ENCODE data around the gene EIF4G1. TPM values are rescaled to one million over a fixed set of nuclear protein-coding genes. Genes with fewer than 3 reads are reported as not detected.

The EIF4G1 gene
- total RNA-seq, 1 donor = 234 TPM

GRCh38 chr3:184283681-184284080 is 30.7 kb upstream of the EIF4G1 start:
- H3K4me3 ChIP-seq (ENCODE audit: low read depth, low read length) = no peak overlapping the region
- TF ChIP-seq CTCF (IDR thresholded peaks at IDR 0.05; ENCODE audit: insufficient read depth, low read length) = no peak
- DNase-seq (ENCODE audit: low read depth) = no peak

- no peak overlapping the region for H3K4me3 ChIP-seq (ENCODE audit: low read depth, low read length)
- DNase-seq (ENCODE audit: low read depth) = peak; percentile 80
- peak; percentile 52 for TF ChIP-seq CTCF (IDR thresholded peaks at IDR 0.05; ENCODE audit: insufficient read depth, low read length)
These were observed 29.7 kb upstream of the EIF4G1 start for GRCh38 chr3:184284696-184285095.

- DNase-seq (ENCODE audit: low read depth) = peak; percentile 60
- peak; percentile 59 for TF ChIP-seq CTCF (IDR thresholded peaks at IDR 0.05; ENCODE audit: insufficient read depth, low read length)
- no peak overlapping the region for H3K4me3 ChIP-seq (ENCODE audit: low read depth, low read length)
These were observed 24.9 kb upstream of the EIF4G1 start for GRCh38 chr3:184289426-184289938.

GRCh38 chr3:184290331-184290730 is 24.1 kb upstream of the EIF4G1 start:
- no peak for DNase-seq (ENCODE audit: low read depth)
- no peak overlapping the region for H3K4me3 ChIP-seq (ENCODE audit: low read depth, low read length)
- TF ChIP-seq CTCF (IDR thresholded peaks at IDR 0.05; ENCODE audit: insufficient read depth, low read length) = no peak

- no peak overlapping the region for H3K4me3 ChIP-seq (ENCODE audit: low read depth, low read length)
- TF ChIP-seq CTCF (IDR thresholded peaks at IDR 0.05; ENCODE audit: insufficient read depth, low read length) = no peak
- no peak for DNase-seq (ENCODE audit: low read depth)
These were observed 23.2 kb upstream of the EIF4G1 start for GRCh38 chr3:184291044-184291737.

GRCh38 chr3:184291738-184292445 is 22.5 kb upstream of the EIF4G1 start:
- TF ChIP-seq CTCF (IDR thresholded peaks at IDR 0.05; ENCODE audit: insufficient read depth, low read length) = no peak
- no peak for DNase-seq (ENCODE audit: low read depth)
- H3K4me3 ChIP-seq (ENCODE audit: low read depth, low read length) = no peak overlapping the region

Data from fibroblast of the aortic adventitia (primary cell).